ENCODE data around the gene TDRD7. TPM values are rescaled to one million over a fixed set of nuclear protein-coding genes. Genes with fewer than 3 reads are reported as not detected.

The TDRD7 gene
- polyA plus RNA-seq, 1 donor from 2014 or later, result 9.7 TPM

- Histone ChIP-seq H3K27ac (ENCODE audit: low read length) (no peak overlapping the region), H3K9ac (ENCODE audit: low read length) (no peak overlapping the region), H3K4me2 (ENCODE audit: low read length) (no peak overlapping the region), H3K4me3 (ENCODE audit: low read length) (no peak overlapping the region), H3K79me2 (replicated peaks; ENCODE audit: insufficient read depth, low read length) (no peaks in the 10 kb centered on the region), H3F3A (ENCODE audit: insufficient read depth, low read length, poor library complexity, severe bottlenecking) (no peaks in the 10 kb centered on the region), H3K36me3 (ENCODE audit: insufficient read depth, low read length) (no peaks in the 10 kb centered on the region), H3K27me3 (ENCODE audit: insufficient read depth, low read depth, low read length) (no peaks in the 10 kb centered on the region), H3K9me3 (ENCODE audit: low read length) (no peaks in the 10 kb centered on the region), H3K9me2 (ENCODE audit: insufficient read depth, low read length) (no peaks in the 10 kb centered on the region), H4K20me1 (ENCODE audit: insufficient read depth) (no peaks in the 10 kb centered on the region), H2AFZ (ENCODE audit: low read depth, low read length) (no peak overlapping the region)
- TF ChIP-seq TAF1 (IDR thresholded peaks at IDR 0.05; ENCODE audit: low read depth) (no peak), RAD21 (conservative IDR thresholded peaks at IDR 0.05) (no peak), EP300 (conservative IDR thresholded peaks at IDR 0.05; ENCODE audit: poor library complexity, severe bottlenecking) (no peak), REST (IDR thresholded peaks at IDR 0.05; ENCODE audit: borderline replicate concordance) (no peak), EZH2 (IDR thresholded peaks at IDR 0.05; ENCODE audit: borderline replicate concordance, insufficient read depth, low read length, poor library complexity, severe bottlenecking) (no peak), SMC3 (conservative IDR thresholded peaks at IDR 0.05; ENCODE audit: poor library complexity) (no peak), POLR2AphosphoS5 (IDR thresholded peaks at IDR 0.05) (no peak), CTCF (IDR thresholded peaks at IDR 0.05; ENCODE audit: poor library complexity, severe bottlenecking) (no peak)
Measured at GRCh38 chr9:97387504-97387886, 24.4 kb upstream of the TDRD7 start.

GRCh38 chr9:97387936-97388684, 23.8 kb upstream of the TDRD7 start:
- no peak overlapping the region for H3K4me3 ChIP-seq (ENCODE audit: low read length)
- no peaks in the 10 kb centered on the region for H3K79me2 ChIP-seq (replicated peaks; ENCODE audit: insufficient read depth, low read length)
- H4K20me1 ChIP-seq (ENCODE audit: insufficient read depth), result no peaks in the 10 kb centered on the region
- H3K9me3 ChIP-seq (ENCODE audit: low read length), result no peaks in the 10 kb centered on the region
- no peaks in the 10 kb centered on the region for H3K9me2 ChIP-seq (ENCODE audit: insufficient read depth, low read length)
- H3F3A ChIP-seq (ENCODE audit: insufficient read depth, low read length, poor library complexity, severe bottlenecking), result no peaks in the 10 kb centered on the region
- H3K36me3 ChIP-seq (ENCODE audit: insufficient read depth, low read length), result no peaks in the 10 kb centered on the region
- no peak overlapping the region for H2AFZ ChIP-seq (ENCODE audit: low read depth, low read length)
- no peaks in the 10 kb centered on the region for H3K27me3 ChIP-seq (ENCODE audit: insufficient read depth, low read depth, low read length)
- TF ChIP-seq RAD21 (conservative IDR thresholded peaks at IDR 0.05), result no peak
- TF ChIP-seq CTCF (IDR thresholded peaks at IDR 0.05; ENCODE audit: poor library complexity, severe bottlenecking), result no peak
- no peak for TF ChIP-seq TAF1 (IDR thresholded peaks at IDR 0.05; ENCODE audit: low read depth)
- no peak for TF ChIP-seq POLR2AphosphoS5 (IDR thresholded peaks at IDR 0.05)
- TF ChIP-seq REST (IDR thresholded peaks at IDR 0.05; ENCODE audit: borderline replicate concordance), result no peak
- TF ChIP-seq MXI1 (conservative IDR thresholded peaks at IDR 0.05; ENCODE audit: poor library complexity, severe bottlenecking), result no peak
- TF ChIP-seq SMC3 (conservative IDR thresholded peaks at IDR 0.05; ENCODE audit: poor library complexity), result no peak
- TF ChIP-seq EZH2 (IDR thresholded peaks at IDR 0.05; ENCODE audit: borderline replicate concordance, insufficient read depth, low read length, poor library complexity, severe bottlenecking), result no peak
- TF ChIP-seq EP300 (conservative IDR thresholded peaks at IDR 0.05; ENCODE audit: poor library complexity, severe bottlenecking), result no peak
- no peak overlapping the region for H3K9ac ChIP-seq (ENCODE audit: low read length)
- no peak overlapping the region for H3K4me2 ChIP-seq (ENCODE audit: low read length)
- H3K27ac ChIP-seq (ENCODE audit: low read length), result no peak overlapping the region
